Subcutaneous adipose tissue (tissue), 4 donors: ENCODE measurements around the gene DEAF1. TPM values are rescaled to one million over a fixed set of nuclear protein-coding genes. Genes with fewer than 3 reads are reported as not detected.

Experiments
- CTCF ChIP-seq: fragments of 450-650 bp; IDR thresholded peaks from one replicate; pipeline ENCODE4 v1.5.1; 2016; ENCODE audit warnings: low read depth, mild to moderate bottlenecking, control low read depth, antibody characterized with exemption, moderate library complexity
- total RNA-seq, 4 donors: library from RNA; depleted of rRNA; stranded (reverse); fragments of >200 nt; gene quantifications; one replicate each; pipeline ENCODE4 v1.1.0, GENCODE V29; 2016

DEAF1 gene
- total RNA-seq, 4 donors from 2014 or later: 14.0 to 28.4 (median 18.4) TPM

- TF ChIP-seq CTCF: no peak
These were observed 29.2 kb upstream of the DEAF1 start for GRCh38 chr11:724049-724777.

GRCh38 chr11:723120-723883, 28.3 kb upstream of the DEAF1 start:
- TF ChIP-seq CTCF: no peak

- TF ChIP-seq CTCF: no peak
These were observed 27.4 kb upstream of the DEAF1 start for GRCh38 chr11:722346-722811.

GRCh38 chr11:721741-722345, 26.8 kb upstream of the DEAF1 start:
- TF ChIP-seq CTCF: no peak

- TF ChIP-seq CTCF: no peak
These were observed 26.3 kb upstream of the DEAF1 start for GRCh38 chr11:721247-721740.

- TF ChIP-seq CTCF: no peak
These were observed 25.7 kb upstream of the DEAF1 start for GRCh38 chr11:720642-721246.
